EH (cell line): Measurements from ENCODE around the gene SMARCD2.
"Not testable (repeated sequence)": the region's sequence is repeated elsewhere in the genome, so short reads cannot be mapped to it uniquely, and the experiment has no call there.

ENCODE experiments used
- DNase-seq: peaks from one replicate; pipeline ENCODE4 v3.0.0-alpha.2; 2015; ENCODE audit warnings: low read depth

The SMARCD2 gene

DNA sequence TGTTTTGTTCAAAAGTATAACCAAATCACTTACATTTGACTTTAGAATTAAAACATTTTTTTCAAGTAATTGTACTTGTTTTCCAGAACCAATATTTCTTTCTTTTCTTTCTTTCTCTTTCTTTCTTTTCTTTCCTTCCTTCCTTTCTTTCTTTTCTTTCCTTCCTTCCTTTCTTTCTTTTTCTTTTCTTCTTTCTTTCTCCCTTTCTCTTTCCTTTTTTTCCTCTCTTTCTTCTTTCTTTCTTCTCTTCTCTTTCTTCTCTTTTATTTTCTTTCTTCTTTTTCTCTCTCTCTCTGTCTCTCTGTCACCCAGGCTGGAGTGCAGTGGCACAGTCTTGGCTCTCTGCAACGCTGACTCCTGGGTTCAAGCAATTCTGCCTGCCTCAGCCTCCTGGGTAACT is 41.7 kb downstream of the SMARCD2 start:
- DNase-seq = no peak

- DNase-seq = no peak
These were observed 43.8 kb downstream of the SMARCD2 start for GRCh38 chr17:63798572-63799106.

DNA sequence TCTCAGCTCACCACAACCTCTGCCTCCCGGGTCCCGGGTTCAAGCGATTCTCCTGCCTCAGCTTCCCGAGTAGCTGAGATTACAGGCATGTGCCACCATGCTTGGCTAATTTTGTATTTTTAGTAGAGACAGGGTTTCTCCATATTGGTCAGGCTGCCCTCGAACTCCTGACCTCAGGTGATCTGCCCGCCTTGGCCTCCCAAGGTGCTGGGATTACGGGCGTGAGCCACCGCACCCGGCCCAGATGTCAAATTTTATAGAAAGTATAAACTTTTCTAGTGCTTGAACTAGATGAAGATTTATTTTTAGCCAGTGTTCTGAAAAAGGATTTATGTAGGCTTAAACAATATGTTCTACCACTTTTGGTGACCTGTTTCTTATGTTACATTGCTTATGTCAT is 46.1 kb downstream of the SMARCD2 start:
- not testable (repeated sequence) for DNase-seq

GRCh38 chr17:63792055-63792729 is 50.3 kb downstream of the SMARCD2 start:
- no peak for DNase-seq

GRCh38 chr17:63790057-63790456 is 52.4 kb downstream of the SMARCD2 start:
- no peak for DNase-seq

DNA sequence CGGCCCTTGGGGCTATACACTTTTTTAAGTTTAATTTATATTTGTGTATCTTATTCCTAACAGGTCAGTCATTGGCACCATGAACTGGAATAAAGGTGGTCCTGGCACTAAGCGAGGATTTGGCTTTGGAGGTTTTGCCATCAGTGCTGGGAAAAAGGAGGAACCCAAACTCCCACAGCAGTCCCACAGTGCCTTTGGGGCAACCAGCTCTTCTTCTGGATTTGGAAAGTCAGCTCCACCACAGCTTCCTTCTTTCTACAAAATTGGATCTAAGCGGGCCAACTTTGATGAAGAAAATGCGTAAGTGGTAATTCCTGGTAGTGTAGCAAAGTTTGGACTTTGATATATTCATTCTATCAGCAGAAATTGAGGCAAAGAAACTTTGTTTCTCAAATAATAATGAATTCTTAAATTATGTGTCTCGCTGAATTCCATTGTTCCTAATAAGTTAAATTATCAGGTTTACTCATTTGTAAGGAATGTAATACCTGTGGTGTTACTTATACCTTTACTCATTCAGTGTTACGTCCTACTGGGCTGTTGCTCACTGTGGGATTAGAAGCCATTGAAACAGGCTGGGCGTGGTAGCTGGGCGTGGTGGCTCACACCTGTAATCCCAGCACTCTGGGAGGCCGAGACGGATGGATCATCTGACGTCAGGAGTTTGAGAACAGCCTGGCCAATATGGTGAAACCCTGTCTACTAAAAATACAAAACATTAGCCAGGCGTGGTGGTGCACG is 55.3 kb downstream of the SMARCD2 start:
- no peak for DNase-seq

- DNase-seq = no peak
These were observed 56.4 kb downstream of the SMARCD2 start for GRCh38 chr17:63786117-63786516.

DNA sequence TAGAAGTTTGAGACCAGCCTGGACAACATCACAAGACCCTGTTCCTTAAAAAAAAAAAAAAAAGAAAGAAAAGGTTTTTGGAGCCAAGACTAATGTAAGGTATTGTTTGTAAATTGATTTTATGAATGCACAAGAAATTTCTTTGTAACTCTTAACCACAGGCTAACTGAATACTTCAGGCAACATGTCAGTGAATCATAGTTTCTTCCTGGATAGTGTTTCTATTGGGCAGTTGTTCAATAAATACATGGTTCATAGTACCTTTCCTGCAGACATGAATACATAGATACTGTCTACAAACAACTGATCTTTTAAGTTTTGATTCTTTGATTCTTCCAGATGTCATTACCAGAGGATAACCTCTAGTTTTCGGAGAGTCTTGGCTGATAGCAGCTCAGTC is 56.9 kb downstream of the SMARCD2 start:
- DNase-seq = peak; percentile 50

DNA sequence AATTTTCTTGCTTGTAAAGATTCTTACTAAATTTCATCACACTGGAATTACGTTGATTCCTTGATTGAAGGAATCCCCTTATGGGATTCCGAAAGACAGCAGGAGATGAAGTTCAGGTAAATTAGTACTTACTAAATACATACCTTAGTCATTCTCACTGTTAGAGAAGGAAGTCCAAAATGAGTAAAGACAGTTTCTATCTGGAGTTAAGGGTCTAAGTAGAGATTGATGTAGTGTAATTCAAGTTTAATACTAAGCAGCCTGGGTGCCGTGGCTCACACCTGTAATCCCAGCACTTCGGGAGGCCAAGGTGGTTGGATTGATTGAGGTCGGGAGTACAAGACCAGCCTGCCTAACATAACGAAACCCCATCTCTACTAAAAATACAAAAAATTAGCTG is 59.0 kb downstream of the SMARCD2 start:
- DNase-seq = no peak
